ENCODE measurements around the gene SLC24A3. TPM values are rescaled to one million over a fixed set of nuclear protein-coding genes. Genes with fewer than 3 reads are reported as not detected.

SLC24A3 gene
- total and polyA plus RNA-seq, 4 donors, result 1.9 to 8.4 (median 5.8) TPM

DNA sequence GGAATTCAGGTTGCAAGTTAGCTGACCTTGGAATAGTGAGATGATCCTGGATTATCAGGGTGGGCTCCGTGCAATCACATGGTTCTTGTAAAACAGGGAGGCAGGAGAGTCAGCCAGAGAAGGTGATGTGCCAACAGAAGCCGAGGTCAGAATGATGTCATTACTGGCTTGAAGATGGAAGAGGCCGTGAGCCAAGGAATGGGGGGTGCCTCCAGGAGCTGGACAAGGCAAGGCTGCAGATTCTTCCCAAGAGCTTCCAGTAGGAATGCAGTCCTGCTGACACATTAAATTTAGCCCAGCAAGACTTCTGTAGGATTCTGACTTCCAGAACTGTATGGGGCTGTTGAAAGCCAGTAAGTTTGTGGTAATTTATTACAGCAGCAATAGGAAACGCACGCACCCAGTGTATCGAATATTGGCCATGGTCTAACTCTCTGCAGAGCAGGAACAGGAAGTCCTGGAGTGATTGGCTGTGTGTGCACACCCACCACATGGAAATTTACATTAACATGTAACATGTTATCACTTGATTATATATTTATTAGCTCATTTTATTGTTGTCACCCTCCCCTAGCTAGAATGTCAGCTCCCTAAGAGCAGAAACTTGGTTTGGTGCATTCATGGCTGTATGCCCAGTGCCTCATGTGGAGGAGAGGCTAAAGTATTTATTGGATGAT, 19.1 kb downstream of the SLC24A3 start:
- Histone ChIP-seq H3K27me3 (ENCODE audit: control insufficient read depth in 3 of 3, insufficient read depth in 3 of 3, low read length in 2 of 3) (no peaks in the 10 kb centered on the region), H3K9ac (ENCODE audit: insufficient read depth in 1 of 2, low read length in 2 of 2) (no peak overlapping the region), H3K4me1 (ENCODE audit: control insufficient read depth in 5 of 5, insufficient read depth in 5 of 5, low read length in 5 of 5) (peaks cover 0 to 11% (median 0%) of the 10 kb centered on the region in 5 donors), H3K4me3 (no peak overlapping the region), H3K36me3 (ENCODE audit: control insufficient read depth in 4 of 4, insufficient read depth in 4 of 4, low read length in 4 of 4) (no peaks in the 10 kb centered on the region), H3K9me3 (ENCODE audit: control insufficient read depth in 4 of 4, insufficient read depth in 3 of 4, low read length in 3 of 4) (peaks cover 0 to 3% (median 0%) of the 10 kb centered on the region in 4 donors), H3K27ac (ENCODE audit: low read depth in 1 of 2, low read length in 1 of 2) (no peak overlapping the region)
- 59 to 70% methylated on average over 6 of the region's 6 CpGs for WGBS, 2 donors
- no peak for ATAC-seq (ENCODE audit: insufficient read depth, low FRiP score)
- no peak for DNase-seq
- TF ChIP-seq, protein P1, sequence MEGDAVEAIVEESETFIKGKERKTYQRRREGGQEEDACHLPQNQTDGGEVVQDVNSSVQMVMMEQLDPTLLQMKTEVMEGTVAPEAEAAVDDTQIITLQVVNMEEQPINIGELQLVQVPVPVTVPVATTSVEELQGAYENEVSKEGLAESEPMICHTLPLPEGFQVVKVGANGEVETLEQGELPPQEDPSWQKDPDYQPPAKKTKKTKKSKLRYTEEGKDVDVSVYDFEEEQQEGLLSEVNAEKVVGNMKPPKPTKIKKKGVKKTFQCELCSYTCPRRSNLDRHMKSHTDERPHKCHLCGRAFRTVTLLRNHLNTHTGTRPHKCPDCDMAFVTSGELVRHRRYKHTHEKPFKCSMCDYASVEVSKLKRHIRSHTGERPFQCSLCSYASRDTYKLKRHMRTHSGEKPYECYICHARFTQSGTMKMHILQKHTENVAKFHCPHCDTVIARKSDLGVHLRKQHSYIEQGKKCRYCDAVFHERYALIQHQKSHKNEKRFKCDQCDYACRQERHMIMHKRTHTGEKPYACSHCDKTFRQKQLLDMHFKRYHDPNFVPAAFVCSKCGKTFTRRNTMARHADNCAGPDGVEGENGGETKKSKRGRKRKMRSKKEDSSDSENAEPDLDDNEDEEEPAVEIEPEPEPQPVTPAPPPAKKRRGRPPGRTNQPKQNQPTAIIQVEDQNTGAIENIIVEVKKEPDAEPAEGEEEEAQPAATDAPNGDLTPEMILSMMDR (IDR thresholded peaks at IDR 0.05; ENCODE audit: control extremely low read depth, extremely low read depth), result no peak

DNA sequence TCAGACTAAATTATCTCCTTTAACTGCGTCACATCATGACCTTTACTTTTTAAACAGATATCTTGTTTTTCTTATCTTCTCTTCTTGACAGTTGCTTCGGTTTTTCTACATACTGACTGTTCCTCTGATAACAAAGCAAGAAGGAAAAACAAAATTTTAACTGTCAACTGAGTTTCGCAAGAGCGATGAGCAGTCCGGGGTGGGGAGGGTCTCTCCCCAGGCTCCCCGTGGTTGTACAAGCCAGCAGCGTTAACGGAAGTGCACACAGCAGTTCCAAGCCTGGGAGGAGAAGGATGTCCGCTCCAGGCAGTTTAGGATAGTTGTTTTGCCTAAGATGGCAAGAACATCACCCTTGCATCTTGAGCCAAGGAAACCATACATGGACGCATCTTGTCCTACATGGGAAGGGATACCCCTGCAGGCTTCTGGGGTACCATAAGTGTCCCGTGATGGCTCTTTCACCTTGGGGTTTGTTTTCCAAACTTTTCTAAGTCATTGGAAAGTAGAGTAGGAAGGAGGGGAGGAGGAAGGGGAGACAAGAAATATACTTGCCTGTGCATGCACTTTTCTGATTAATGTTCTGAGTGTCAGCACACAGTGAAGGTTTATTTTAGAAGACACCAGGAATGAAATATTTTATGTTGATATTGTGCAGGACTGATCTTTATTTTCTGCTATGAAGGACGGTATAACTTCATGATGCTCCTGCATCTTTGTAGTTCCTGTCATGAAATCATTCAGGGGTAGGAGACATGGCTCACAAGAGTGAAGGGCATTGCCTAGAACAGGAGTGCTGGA, 20.8 kb downstream of the SLC24A3 start:
- Histone ChIP-seq H3K36me3 (ENCODE audit: control insufficient read depth in 4 of 4, insufficient read depth in 4 of 4, low read length in 4 of 4) (no peaks in the 10 kb centered on the region), H3K27me3 (ENCODE audit: control insufficient read depth in 3 of 3, insufficient read depth in 3 of 3, low read length in 2 of 3) (no peaks in the 10 kb centered on the region), H3K9ac (ENCODE audit: insufficient read depth in 1 of 2, low read length in 2 of 2) (peak overlapping the region in 1 of 2 donors; percentile 57), H3K4me3 (no peak overlapping the region), H3K4me1 (ENCODE audit: control insufficient read depth in 5 of 5, insufficient read depth in 5 of 5, low read length in 5 of 5) (peaks cover 0 to 11% (median 0%) of the 10 kb centered on the region in 5 donors), H3K27ac (ENCODE audit: low read depth in 1 of 2, low read length in 1 of 2) (no peak overlapping the region), H3K9me3 (ENCODE audit: control insufficient read depth in 4 of 4, insufficient read depth in 3 of 4, low read length in 3 of 4) (peaks cover 0 to 3% (median 0%) of the 10 kb centered on the region in 4 donors)
- DNase-seq (peak; percentile 34 to 74 (median 56)), ATAC-seq (ENCODE audit: insufficient read depth, low FRiP score) (peak; percentile 51)
- WGBS, 2 donors, result 41 to 52% methylated on average over 12 of the region's 12 CpGs
- TF ChIP-seq, protein P1 (IDR thresholded peaks at IDR 0.05; ENCODE audit: control extremely low read depth, extremely low read depth), result no peak

- Histone ChIP-seq H3K9me3 (ENCODE audit: control insufficient read depth in 4 of 4, insufficient read depth in 3 of 4, low read length in 3 of 4) (no peaks in the 10 kb centered on the region), H3K4me1 (ENCODE audit: control insufficient read depth in 5 of 5, insufficient read depth in 5 of 5, low read length in 5 of 5) (peaks cover 0 to 13% (median 0%) of the 10 kb centered on the region in 5 donors), H3K27me3 (ENCODE audit: control insufficient read depth in 3 of 3, insufficient read depth in 3 of 3, low read length in 2 of 3) (no peaks in the 10 kb centered on the region), H3K9ac (ENCODE audit: insufficient read depth in 1 of 2, low read length in 2 of 2) (no peak overlapping the region), H3K27ac (ENCODE audit: low read depth in 1 of 2, low read length in 1 of 2) (no peak overlapping the region), H3K36me3 (ENCODE audit: control insufficient read depth in 4 of 4, insufficient read depth in 4 of 4, low read length in 4 of 4) (no peaks in the 10 kb centered on the region), H3K4me3 (no peak overlapping the region)
- ATAC-seq (ENCODE audit: insufficient read depth, low FRiP score) (no peak), DNase-seq (no peak)
- TF ChIP-seq, protein P1 (IDR thresholded peaks at IDR 0.05; ENCODE audit: control extremely low read depth, extremely low read depth), result no peak
- WGBS, 2 donors, result 80 to 93% methylated on average over 7 of the region's 7 CpGs
Observed at GRCh38 chr20:19236371-19237055, 24.1 kb downstream of the SLC24A3 start.

Measured in lung (tissue), 12 donors.